Natural killer cell treated with Interleukin-12 subunit alpha and Interleukin-12 subunit beta and Interleukin-15 and Interleukin-18, amount 100 ng/mL, for 72 hours (primary cell): Measurements from ENCODE around the gene CLDN34. TPM values are rescaled to one million over a fixed set of nuclear protein-coding genes. Genes with fewer than 3 reads are reported as not detected.

Experiments
- ATAC-seq, 2 donors: fragments of 150-1000 bp; cut with Tn5 transposase in 1 of 2; sonication (Bioruptor Pico), chemical (Tn5 transposase) in 1 of 2; 2 replicates each; pipeline ENCODE4 v1.10.0; 2021
- DNase-seq: peaks from one replicate; pipeline ENCODE4 v3.0.0; 2022; ENCODE audit warnings: low spot score
- H3K27ac Mint-ChIP-seq, 2 donors: 1 replicate in 1 of 2; 2 replicates in 1 of 2; pipeline ENCODE4 v1.8.0; 2022; ENCODE audit warnings: mixed read lengths in 2 of 2, mild to moderate bottlenecking in 1 of 2, moderate library complexity in 1 of 2
- H3K27me3 Mint-ChIP-seq, 2 donors: 1 replicate in 1 of 2; 2 replicates in 1 of 2; pipeline ENCODE4 v1.8.0; 2022; ENCODE audit warnings: mixed read lengths in 2 of 2
- H3K36me3 Mint-ChIP-seq: one replicate; pipeline ENCODE4 v1.8.0; 2022; ENCODE audit warnings: mixed read lengths
- H3K4me1 Mint-ChIP-seq, 2 donors: 1 replicate in 1 of 2; 2 replicates in 1 of 2; pipeline ENCODE4 v1.8.0; 2022; ENCODE audit warnings: low read depth in 2 of 2, mixed read lengths in 2 of 2, mild to moderate bottlenecking in 1 of 2
- H3K4me3 Mint-ChIP-seq: one replicate; pipeline ENCODE4 v1.8.0; 2022; ENCODE audit warnings: mixed read lengths
- H3K9me3 Mint-ChIP-seq: 2 replicates; pipeline ENCODE4 v1.8.0; 2022; ENCODE audit warnings: mixed read lengths
- total RNA-seq, 2 donors: library from RNA; stranded (reverse); gene quantifications; one replicate each; pipeline ENCODE4 v1.2.3, GENCODE V29; 2022

CLDN34 gene
- total RNA-seq, 2 donors from 2014 or later = not detected

DNA sequence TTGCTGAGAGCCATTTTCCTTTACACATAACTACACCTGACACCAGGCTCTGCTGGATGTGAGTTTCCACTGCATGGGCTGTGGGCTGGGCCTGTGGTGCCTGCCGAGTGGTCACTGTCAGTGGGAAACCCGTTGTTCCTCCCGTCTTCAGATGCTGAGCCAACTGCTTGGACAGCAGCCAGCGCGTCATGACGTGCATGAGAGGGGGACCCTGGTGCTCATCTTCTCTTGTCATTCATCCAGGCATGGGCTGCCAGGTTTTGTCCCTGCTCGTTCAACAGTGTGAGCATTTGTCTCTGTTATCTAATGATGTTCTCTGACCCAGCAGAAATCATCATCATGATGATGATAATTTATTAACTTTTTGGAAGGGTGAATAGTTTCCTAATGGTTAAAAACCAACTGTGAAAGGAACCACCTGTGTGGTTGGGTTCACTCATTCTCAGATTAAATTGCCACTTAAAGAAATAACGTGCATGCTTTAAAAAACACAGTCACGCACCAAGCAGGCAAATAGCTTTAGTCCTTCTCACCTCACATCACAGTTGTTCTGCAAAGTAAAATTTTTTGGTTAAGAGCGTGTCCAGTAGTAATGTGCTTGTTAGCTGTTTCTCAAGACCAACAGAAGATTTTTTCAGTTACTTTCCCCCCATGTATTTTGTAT, 19.9 kb upstream of the CLDN34 start:
- H3K27ac Mint-ChIP-seq = no peak overlapping the region
- ATAC-seq (no peak), DNase-seq (no peak)
- H3K4me1 Mint-ChIP-seq = peaks cover 5 to 12% of the 10 kb centered on the region in 2 donors
- no peaks in the 10 kb centered on the region for H3K36me3 Mint-ChIP-seq
- H3K9me3 Mint-ChIP-seq = no peaks in the 10 kb centered on the region
- peaks cover 0 to 17% of the 10 kb centered on the region in 2 donors for H3K27me3 Mint-ChIP-seq
- no peak overlapping the region for H3K4me3 Mint-ChIP-seq

DNA sequence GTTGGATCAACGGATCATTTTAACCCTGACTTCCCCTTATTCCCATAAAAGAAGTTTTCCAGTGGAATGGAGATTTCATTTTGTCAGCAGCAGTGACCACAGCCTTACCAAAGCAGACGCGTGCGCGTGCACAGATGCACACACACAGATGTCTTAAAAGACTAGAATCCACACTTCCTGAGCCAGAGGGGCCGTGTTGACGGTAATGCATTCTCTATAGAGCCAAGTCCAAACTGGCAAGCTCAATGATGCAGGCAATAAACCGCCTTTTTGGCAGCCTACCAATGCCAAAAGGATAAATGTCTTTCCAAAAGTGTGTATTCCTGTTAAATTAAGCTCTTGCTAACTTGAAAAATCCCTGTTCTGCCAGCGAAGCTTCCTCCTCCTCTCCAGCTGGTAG, 18.8 kb upstream of the CLDN34 start:
- Mint-ChIP-seq H3K27ac (no peak overlapping the region), H3K9me3 (no peaks in the 10 kb centered on the region), H3K27me3 (peaks cover 0 to 17% of the 10 kb centered on the region in 2 donors), H3K4me3 (no peak overlapping the region), H3K4me1 (peaks cover 0 to 1% of the 10 kb centered on the region in 2 donors), H3K36me3 (no peaks in the 10 kb centered on the region)
- DNase-seq (no peak), ATAC-seq (no peak)

DNA sequence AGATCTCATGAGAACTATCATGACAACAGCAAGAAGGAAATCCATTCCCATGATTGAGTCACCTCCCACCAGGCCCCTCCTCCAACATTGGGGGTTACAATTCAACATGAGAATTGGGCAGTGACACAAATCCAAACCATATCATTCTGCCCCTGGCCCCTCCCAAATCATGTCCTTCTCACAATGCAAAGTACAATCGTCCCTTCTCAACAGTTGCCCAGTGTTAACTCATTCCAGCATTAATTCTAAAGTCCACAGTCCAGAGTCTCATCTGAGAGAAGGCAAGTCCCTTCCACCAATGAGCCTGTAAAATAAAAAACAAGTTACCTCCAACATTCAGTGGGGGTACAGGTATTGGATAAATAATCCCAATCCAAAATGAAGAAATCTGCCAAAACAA, 14.9 kb upstream of the CLDN34 start:
- Mint-ChIP-seq H3K4me3 (no peak overlapping the region), H3K9me3 (no peaks in the 10 kb centered on the region), H3K4me1 (no peaks in the 10 kb centered on the region), H3K27me3 (peaks cover 0 to 20% of the 10 kb centered on the region in 2 donors), H3K36me3 (no peaks in the 10 kb centered on the region), H3K27ac (no peak overlapping the region)
- no peak for ATAC-seq
- DNase-seq = no peak

DNA sequence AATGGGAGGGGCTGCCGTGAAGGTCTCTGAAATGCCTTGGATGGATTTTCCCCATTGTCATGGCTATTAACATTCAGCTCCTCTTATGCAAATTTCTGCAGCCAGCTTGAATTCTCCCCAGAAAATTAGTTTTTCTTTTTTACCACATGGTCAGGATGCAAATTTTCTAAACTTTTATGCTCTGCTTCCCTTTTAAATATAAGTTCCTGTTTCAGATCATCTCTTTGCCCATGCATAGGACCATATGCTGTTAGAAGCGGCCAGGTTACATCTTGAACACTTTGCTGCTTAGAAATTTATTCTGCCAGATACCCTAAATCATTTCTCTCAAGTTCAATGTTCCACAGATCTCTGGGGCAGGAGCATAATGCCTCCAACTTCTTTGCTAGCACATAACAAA, 13.8 kb upstream of the CLDN34 start:
- peaks cover 0 to 19% of the 10 kb centered on the region in 2 donors for H3K27me3 Mint-ChIP-seq
- H3K4me1 Mint-ChIP-seq = no peaks in the 10 kb centered on the region
- DNase-seq (no peak), ATAC-seq (no peak)
- H3K36me3 Mint-ChIP-seq = no peaks in the 10 kb centered on the region
- no peak overlapping the region for H3K4me3 Mint-ChIP-seq
- no peak overlapping the region for H3K27ac Mint-ChIP-seq
- no peaks in the 10 kb centered on the region for H3K9me3 Mint-ChIP-seq

DNA sequence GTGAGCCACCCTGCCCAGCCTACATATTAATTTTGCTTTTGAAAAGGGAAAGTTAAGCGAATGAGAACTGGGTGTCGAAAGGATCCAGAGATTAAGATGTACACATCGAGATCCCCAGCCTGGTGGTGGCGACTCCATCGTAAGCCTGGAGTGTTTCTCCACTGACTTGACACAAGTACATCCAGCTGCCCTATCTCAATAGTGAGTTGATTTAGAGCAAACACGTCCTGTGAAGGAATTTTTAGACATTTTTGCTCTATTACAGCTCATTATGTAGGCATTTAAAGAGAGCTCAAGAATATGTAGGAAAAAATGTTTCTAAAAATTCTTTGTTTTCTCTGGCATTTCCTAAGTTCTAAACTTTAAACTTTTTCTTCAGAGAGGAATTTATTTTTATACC, 11.7 kb upstream of the CLDN34 start:
- no peak overlapping the region for H3K4me3 Mint-ChIP-seq
- no peaks in the 10 kb centered on the region for H3K4me1 Mint-ChIP-seq
- ATAC-seq = no peak
- DNase-seq = no peak
- peaks cover 0 to 20% of the 10 kb centered on the region in 2 donors for H3K27me3 Mint-ChIP-seq
- no peaks in the 10 kb centered on the region for H3K9me3 Mint-ChIP-seq
- H3K36me3 Mint-ChIP-seq = no peaks in the 10 kb centered on the region
- H3K27ac Mint-ChIP-seq = no peak overlapping the region

DNA sequence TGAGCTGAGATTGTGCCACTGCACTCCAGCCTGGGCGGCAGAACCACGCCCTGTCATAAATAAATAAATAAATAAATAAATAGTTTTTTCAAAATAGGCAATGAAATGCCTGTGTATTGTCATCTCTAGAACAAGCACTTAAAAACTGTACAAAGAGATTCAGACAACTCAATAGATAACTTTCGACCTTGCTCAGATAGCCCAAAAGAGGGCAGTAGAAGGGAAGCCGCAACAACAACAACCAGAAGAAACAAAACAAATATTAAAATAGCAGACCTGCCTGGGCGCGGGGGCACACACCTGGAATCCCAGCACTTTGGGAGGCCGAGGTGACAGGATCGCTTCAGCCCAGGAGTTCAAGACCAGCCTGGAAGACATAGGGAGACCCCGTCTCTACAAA, 9.4 kb upstream of the CLDN34 start:
- Mint-ChIP-seq H3K4me3 (no peak overlapping the region), H3K27me3 (peaks cover 0 to 18% of the 10 kb centered on the region in 2 donors), H3K27ac (no peak overlapping the region), H3K9me3 (no peaks in the 10 kb centered on the region), H3K36me3 (no peaks in the 10 kb centered on the region), H3K4me1 (no peaks in the 10 kb centered on the region)
- no peak for ATAC-seq
- no peak for DNase-seq

DNA sequence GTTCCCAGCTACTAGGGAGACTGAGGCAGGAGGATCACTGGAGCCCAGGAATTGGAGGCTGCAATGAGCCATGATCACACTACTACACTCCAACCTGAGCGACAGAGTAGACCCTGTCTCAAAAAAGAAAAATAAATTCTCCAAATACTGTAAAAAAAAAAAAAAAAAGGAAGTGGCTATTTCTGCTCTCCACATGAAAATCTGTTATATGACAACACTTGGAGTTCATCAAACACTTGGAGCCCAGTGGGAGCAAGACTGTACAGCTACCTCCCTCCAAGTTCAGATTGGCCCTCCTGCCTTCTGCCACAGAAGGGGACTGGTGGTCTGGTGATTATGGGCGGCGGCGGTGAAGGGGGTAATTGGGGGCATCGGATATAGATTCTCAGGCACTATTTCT, 9.0 kb upstream of the CLDN34 start:
- DNase-seq (no peak), ATAC-seq (no peak)
- no peaks in the 10 kb centered on the region for H3K36me3 Mint-ChIP-seq
- no peaks in the 10 kb centered on the region for H3K4me1 Mint-ChIP-seq
- no peak overlapping the region for H3K27ac Mint-ChIP-seq
- no peak overlapping the region for H3K4me3 Mint-ChIP-seq
- no peaks in the 10 kb centered on the region for H3K9me3 Mint-ChIP-seq
- peaks cover 0 to 18% of the 10 kb centered on the region in 2 donors for H3K27me3 Mint-ChIP-seq

DNA sequence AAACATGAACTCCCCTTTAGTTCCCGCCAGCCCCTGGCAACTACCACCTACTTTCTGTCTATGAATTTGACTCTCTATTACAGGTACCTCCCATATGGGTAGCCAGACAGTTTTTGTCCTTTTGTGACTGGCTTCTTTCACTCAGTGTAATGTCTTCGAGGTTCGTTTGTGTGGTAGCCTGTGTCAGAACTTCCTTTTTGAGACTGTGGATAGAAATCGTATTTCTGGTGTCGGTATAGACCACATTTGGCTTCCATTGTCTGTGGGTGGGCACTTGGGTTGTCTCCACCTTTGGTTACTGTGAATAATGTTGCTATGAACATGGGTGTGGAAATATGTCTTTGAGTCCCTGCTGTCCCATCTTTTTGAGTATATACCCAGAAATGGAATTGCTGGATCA, 5.4 kb upstream of the CLDN34 start:
- Mint-ChIP-seq H3K27ac (no peak overlapping the region), H3K36me3 (no peaks in the 10 kb centered on the region), H3K9me3 (no peaks in the 10 kb centered on the region), H3K4me1 (peaks cover 0 to 4% of the 10 kb centered on the region in 2 donors), H3K4me3 (no peak overlapping the region), H3K27me3 (peaks cover 0 to 17% of the 10 kb centered on the region in 2 donors)
- no peak for DNase-seq
- no peak for ATAC-seq

DNA sequence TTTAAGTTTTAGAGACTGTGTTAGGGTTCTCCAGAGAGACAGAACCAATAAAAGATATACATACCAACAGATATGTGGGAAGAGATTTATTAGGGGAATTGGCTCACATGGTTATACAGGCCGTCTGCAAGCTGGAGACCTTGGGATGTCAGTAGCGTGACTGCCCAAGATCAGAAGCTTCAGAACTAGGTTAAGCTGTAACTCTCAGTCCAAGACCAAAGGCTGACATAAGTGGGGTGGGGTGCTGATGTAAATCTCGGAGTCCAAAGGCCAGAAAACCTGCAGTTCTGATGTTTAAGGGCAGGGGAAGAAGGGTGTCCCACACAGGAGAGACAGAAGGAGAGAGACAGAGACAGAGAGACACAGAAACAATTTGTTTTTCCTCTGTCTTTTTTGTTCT, 10.5 kb downstream of the CLDN34 start:
- ATAC-seq (no peak), DNase-seq (no peak)
- H3K27ac Mint-ChIP-seq = no peak overlapping the region
- no peaks in the 10 kb centered on the region for H3K9me3 Mint-ChIP-seq
- no peaks in the 10 kb centered on the region for H3K36me3 Mint-ChIP-seq
- no peak overlapping the region for H3K4me3 Mint-ChIP-seq
- no peaks in the 10 kb centered on the region for H3K4me1 Mint-ChIP-seq
- no peaks in the 10 kb centered on the region for H3K27me3 Mint-ChIP-seq

DNA sequence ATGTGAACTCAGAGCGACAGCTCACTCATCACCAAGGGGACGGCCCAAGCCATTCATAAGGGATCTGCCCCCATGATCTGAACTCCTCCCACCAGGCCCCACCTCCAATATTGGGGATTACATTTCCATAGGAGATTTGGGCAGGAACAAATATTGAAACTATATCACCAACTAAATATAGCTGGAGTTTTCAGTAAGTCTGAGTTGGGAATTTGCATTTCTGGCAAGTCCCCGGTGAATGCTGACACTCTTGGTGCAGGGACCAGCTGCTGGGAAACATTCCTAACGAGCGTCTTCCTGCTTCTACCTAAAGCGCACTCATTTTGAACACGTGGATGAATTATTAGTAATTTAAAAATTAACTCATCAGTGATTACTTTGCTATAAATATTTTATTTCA, 13.2 kb downstream of the CLDN34 start:
- DNase-seq (no peak), ATAC-seq (no peak)
- Mint-ChIP-seq H3K27me3 (peaks cover 7 to 8% of the 10 kb centered on the region in 2 donors), H3K4me1 (no peaks in the 10 kb centered on the region), H3K27ac (no peak overlapping the region), H3K4me3 (no peak overlapping the region), H3K9me3 (no peaks in the 10 kb centered on the region), H3K36me3 (no peaks in the 10 kb centered on the region)

DNA sequence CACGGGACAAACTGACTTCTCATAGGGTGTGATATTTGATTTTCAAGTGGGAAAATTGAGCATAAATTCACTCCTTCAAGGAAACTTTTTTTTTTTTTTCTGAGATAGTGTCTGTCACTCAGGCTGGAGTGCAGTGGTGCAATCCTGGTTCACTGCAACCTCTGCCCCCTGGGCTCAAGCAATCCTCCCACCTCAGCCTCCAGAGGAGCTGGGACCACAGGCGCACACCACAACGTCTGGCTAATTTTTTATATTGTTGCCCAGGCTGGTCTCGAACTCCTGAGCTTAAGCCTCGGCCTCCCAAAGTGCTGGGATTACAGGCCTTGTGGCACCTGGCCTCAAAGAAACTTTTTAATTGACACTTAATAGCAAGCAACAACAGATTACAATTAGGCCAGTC, 13.8 kb downstream of the CLDN34 start:
- DNase-seq = no peak
- H3K36me3 Mint-ChIP-seq = no peaks in the 10 kb centered on the region
- no peaks in the 10 kb centered on the region for H3K9me3 Mint-ChIP-seq
- H3K27ac Mint-ChIP-seq = no peak overlapping the region
- ATAC-seq = no peak
- H3K4me3 Mint-ChIP-seq = no peak overlapping the region
- H3K27me3 Mint-ChIP-seq = peaks cover 7 to 8% of the 10 kb centered on the region in 2 donors
- H3K4me1 Mint-ChIP-seq = no peaks in the 10 kb centered on the region

DNA sequence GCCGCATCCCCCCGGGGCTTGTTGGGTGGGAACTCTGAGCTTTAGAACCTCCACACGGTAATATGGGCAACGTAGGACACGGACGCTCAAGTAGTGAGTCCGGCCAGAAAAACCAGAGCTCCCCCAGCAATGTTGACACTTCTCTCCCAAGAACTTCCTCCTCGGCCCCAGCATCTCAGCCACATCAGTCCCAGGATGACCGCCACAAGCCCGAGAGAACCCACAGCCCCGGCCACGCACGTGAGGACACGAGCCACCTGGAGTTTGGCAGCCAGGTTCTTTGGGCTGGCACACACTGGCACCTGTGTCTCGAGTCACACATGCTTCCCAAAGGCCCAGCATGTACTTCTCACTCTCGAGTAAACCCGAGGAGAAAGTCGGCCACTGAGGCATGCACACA, 16.3 kb downstream of the CLDN34 start:
- no peak overlapping the region for H3K27ac Mint-ChIP-seq
- H3K27me3 Mint-ChIP-seq = peaks cover 10 to 16% of the 10 kb centered on the region in 2 donors
- no peak overlapping the region for H3K4me3 Mint-ChIP-seq
- no peaks in the 10 kb centered on the region for H3K36me3 Mint-ChIP-seq
- DNase-seq = no peak
- H3K9me3 Mint-ChIP-seq = no peaks in the 10 kb centered on the region
- no peaks in the 10 kb centered on the region for H3K4me1 Mint-ChIP-seq
- ATAC-seq = no peak

DNA sequence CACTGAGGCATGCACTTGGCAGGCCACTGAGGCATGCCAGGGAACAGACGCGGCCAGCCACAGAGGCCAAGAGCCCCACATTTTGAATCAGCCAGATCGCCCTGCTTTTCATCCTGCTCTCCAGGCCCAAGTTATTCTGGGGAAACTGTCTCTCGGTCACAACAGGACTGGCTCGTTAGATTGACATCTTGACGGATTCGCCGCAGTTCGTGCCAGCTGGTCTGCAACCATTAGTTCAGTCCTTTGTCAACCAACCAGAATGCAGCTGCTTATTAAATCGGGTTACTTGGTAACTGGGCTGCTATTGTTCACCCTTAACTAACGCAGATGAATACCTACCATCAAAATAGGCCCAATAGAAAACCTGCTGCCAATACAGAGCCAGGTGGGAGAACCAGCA, 16.7 kb downstream of the CLDN34 start:
- DNase-seq (no peak), ATAC-seq (no peak)
- H3K9me3 Mint-ChIP-seq = no peaks in the 10 kb centered on the region
- H3K27me3 Mint-ChIP-seq = peaks cover 10 to 16% of the 10 kb centered on the region in 2 donors
- H3K4me3 Mint-ChIP-seq = no peak overlapping the region
- no peaks in the 10 kb centered on the region for H3K4me1 Mint-ChIP-seq
- H3K27ac Mint-ChIP-seq = no peak overlapping the region
- no peaks in the 10 kb centered on the region for H3K36me3 Mint-ChIP-seq

DNA sequence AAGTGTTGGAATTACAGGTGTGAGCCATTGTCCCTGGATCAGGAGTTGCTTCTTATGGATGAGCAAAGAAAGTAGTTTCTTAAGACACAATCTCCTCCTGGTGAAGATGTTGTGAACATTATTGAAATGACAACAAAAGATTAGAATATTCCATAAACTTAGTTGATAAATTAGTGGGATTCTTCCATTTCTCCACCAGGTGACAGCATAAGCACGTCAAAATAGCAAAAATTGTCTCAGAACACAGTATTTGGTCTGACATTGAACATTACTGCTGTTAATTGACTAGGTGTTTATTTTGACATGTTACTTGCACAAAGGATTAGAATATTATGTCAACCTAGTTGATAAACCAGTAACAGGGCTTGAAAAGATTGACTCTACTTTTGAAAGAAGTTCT, 21.6 kb downstream of the CLDN34 start:
- Mint-ChIP-seq H3K9me3 (no peaks in the 10 kb centered on the region), H3K4me1 (no peaks in the 10 kb centered on the region), H3K27me3 (peaks cover 7 to 16% of the 10 kb centered on the region in 2 donors), H3K27ac (no peak overlapping the region), H3K4me3 (no peak overlapping the region), H3K36me3 (no peaks in the 10 kb centered on the region)
- DNase-seq (no peak), ATAC-seq (no peak)

DNA sequence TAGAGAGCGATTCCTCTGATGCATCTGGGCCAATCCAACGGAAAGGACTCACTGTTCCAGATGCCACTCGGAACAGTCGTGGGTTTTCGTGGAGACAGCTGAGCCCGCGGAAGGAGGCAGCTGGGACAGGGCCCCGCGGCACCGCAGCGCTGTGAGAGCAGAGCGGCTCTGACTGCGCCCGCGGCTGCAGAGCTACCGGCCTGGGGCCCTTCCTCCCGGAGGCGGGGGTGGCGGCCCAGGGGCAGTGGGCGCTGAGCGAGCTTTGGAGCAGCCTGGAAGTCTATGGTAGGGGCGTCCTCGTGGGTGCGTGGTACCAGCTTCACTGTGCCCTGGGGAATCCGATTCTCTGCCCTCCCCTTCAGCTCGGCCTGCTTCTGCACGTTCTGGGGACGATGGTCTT, 24.9 kb downstream of the CLDN34 start:
- Mint-ChIP-seq H3K27me3 (peaks cover 3 to 8% of the 10 kb centered on the region in 2 donors), H3K4me1 (no peaks in the 10 kb centered on the region), H3K9me3 (no peaks in the 10 kb centered on the region), H3K4me3 (no peak overlapping the region), H3K27ac (no peak overlapping the region), H3K36me3 (no peaks in the 10 kb centered on the region)
- DNase-seq (no peak), ATAC-seq (no peak)
